ENCODE measurements around the gene FSTL1.

Gene FSTL1

GRCh38 chr3:120418446-120418845 is 32.3 kb downstream of the FSTL1 start:
- no peak overlapping the region for H3K4me3 ChIP-seq (ENCODE audit: extremely low read depth, insufficient read depth, low read length, poor library complexity, severe bottlenecking)
- H3K9me3 ChIP-seq (ENCODE audit: control insufficient read depth, low read length) = no peaks in the 10 kb centered on the region
- WGBS, 2 experiments (ENCODE audit: insufficient coverage in 2 of 2) = 76 to 100% methylated on average over 1 to 2 of the region's 7 CpGs
- H3K4me1 ChIP-seq (ENCODE audit: control insufficient read depth, insufficient read depth, low read length, poor library complexity, severe bottlenecking) = peaks cover 44% of the 10 kb centered on the region
- peaks cover 50% of the 10 kb centered on the region for H3K36me3 ChIP-seq (ENCODE audit: control insufficient read depth, insufficient read depth, low read length)
- H3K27ac ChIP-seq (ENCODE audit: low read depth, low read length, severe bottlenecking) = no peak overlapping the region

GRCh38 chr3:120417272-120417911 is 33.4 kb downstream of the FSTL1 start:
- H3K4me1 ChIP-seq (ENCODE audit: control insufficient read depth, insufficient read depth, low read length, poor library complexity, severe bottlenecking) = peaks cover 42% of the 10 kb centered on the region
- WGBS, 2 experiments (ENCODE audit: insufficient coverage in 2 of 2) = 17 to 18% methylated on average over 8 of the region's 9 CpGs
- no peak overlapping the region for H3K4me3 ChIP-seq (ENCODE audit: extremely low read depth, insufficient read depth, low read length, poor library complexity, severe bottlenecking)

GRCh38 chr3:120416868-120417267 is 33.9 kb downstream of the FSTL1 start:
- peaks cover 55% of the 10 kb centered on the region for H3K36me3 ChIP-seq (ENCODE audit: control insufficient read depth, insufficient read depth, low read length)
- peaks cover 37% of the 10 kb centered on the region for H3K4me1 ChIP-seq (ENCODE audit: control insufficient read depth, insufficient read depth, low read length, poor library complexity, severe bottlenecking)
- H3K4me3 ChIP-seq (ENCODE audit: extremely low read depth, insufficient read depth, low read length, poor library complexity, severe bottlenecking) = no peak overlapping the region
- no peaks in the 10 kb centered on the region for H3K9me3 ChIP-seq (ENCODE audit: control insufficient read depth, low read length)
- H3K27ac ChIP-seq (ENCODE audit: low read depth, low read length, severe bottlenecking) = peak overlapping the region; percentile 55
- WGBS, 2 experiments (ENCODE audit: insufficient coverage in 2 of 2) = 44 to 55% methylated on average over 1 to 2 of the region's 2 CpGs

More at GRCh38 chr3:120417272-120417911, 33.4 kb downstream of the FSTL1 start:
- Histone ChIP-seq H3K36me3 (ENCODE audit: control insufficient read depth, insufficient read depth, low read length) (peaks cover 53% of the 10 kb centered on the region), H3K27ac (ENCODE audit: low read depth, low read length, severe bottlenecking) (peak overlapping the region; percentile 92), H3K9me3 (ENCODE audit: control insufficient read depth, low read length) (no peaks in the 10 kb centered on the region)

- H3K36me3 ChIP-seq (ENCODE audit: control insufficient read depth, insufficient read depth, low read length) = peaks cover 62% of the 10 kb centered on the region
- H3K4me3 ChIP-seq (ENCODE audit: extremely low read depth, insufficient read depth, low read length, poor library complexity, severe bottlenecking) = no peak overlapping the region
- WGBS, 2 experiments (ENCODE audit: insufficient coverage in 2 of 2) = 98 to 100% methylated on average over 2 to 5 of the region's 6 CpGs
- no peaks in the 10 kb centered on the region for H3K9me3 ChIP-seq (ENCODE audit: control insufficient read depth, low read length)
- H3K4me1 ChIP-seq (ENCODE audit: control insufficient read depth, insufficient read depth, low read length, poor library complexity, severe bottlenecking) = peaks cover 26% of the 10 kb centered on the region
- H3K27ac ChIP-seq (ENCODE audit: low read depth, low read length, severe bottlenecking) = no peak overlapping the region
These were observed 35.0 kb downstream of the FSTL1 start for GRCh38 chr3:120415756-120416155.

- no CpG with 5 or more reads among the region's 1 CpG for WGBS, 2 experiments (ENCODE audit: insufficient coverage in 2 of 2)
- Histone ChIP-seq H3K9me3 (ENCODE audit: control insufficient read depth, low read length) (no peaks in the 10 kb centered on the region), H3K4me1 (ENCODE audit: control insufficient read depth, insufficient read depth, low read length, poor library complexity, severe bottlenecking) (no peaks in the 10 kb centered on the region), H3K4me3 (ENCODE audit: extremely low read depth, insufficient read depth, low read length, poor library complexity, severe bottlenecking) (no peak overlapping the region), H3K27ac (ENCODE audit: low read depth, low read length, severe bottlenecking) (no peak overlapping the region), H3K36me3 (ENCODE audit: control insufficient read depth, insufficient read depth, low read length) (peaks cover 86% of the 10 kb centered on the region)
These were observed 40.3 kb downstream of the FSTL1 start for GRCh38 chr3:120410541-120410940.

- Histone ChIP-seq H3K27ac (ENCODE audit: low read depth, low read length, severe bottlenecking) (no peak overlapping the region), H3K9me3 (ENCODE audit: control insufficient read depth, low read length) (no peaks in the 10 kb centered on the region), H3K4me1 (ENCODE audit: control insufficient read depth, insufficient read depth, low read length, poor library complexity, severe bottlenecking) (no peaks in the 10 kb centered on the region), H3K4me3 (ENCODE audit: extremely low read depth, insufficient read depth, low read length, poor library complexity, severe bottlenecking) (no peak overlapping the region), H3K36me3 (ENCODE audit: control insufficient read depth, insufficient read depth, low read length) (peaks cover 87% of the 10 kb centered on the region)
- WGBS, 2 experiments (ENCODE audit: insufficient coverage in 2 of 2) = 100% methylated on average over 2 of the region's 3 CpGs; no CpG with 5 or more reads in 1 of the 2 experiments
These were observed 40.7 kb downstream of the FSTL1 start for GRCh38 chr3:120410116-120410515.

- 100% methylated on average over 1 to 2 of the region's 2 CpGs for WGBS, 2 experiments (ENCODE audit: insufficient coverage in 2 of 2)
- H3K9me3 ChIP-seq (ENCODE audit: control insufficient read depth, low read length) = no peaks in the 10 kb centered on the region
- H3K36me3 ChIP-seq (ENCODE audit: control insufficient read depth, insufficient read depth, low read length) = peaks cover 97% of the 10 kb centered on the region
- H3K4me1 ChIP-seq (ENCODE audit: control insufficient read depth, insufficient read depth, low read length, poor library complexity, severe bottlenecking) = no peaks in the 10 kb centered on the region
- no peak overlapping the region for H3K4me3 ChIP-seq (ENCODE audit: extremely low read depth, insufficient read depth, low read length, poor library complexity, severe bottlenecking)
- no peak overlapping the region for H3K27ac ChIP-seq (ENCODE audit: low read depth, low read length, severe bottlenecking)
These were observed 43.1 kb downstream of the FSTL1 start for GRCh38 chr3:120407508-120408287.

GRCh38 chr3:120404876-120405275 is 45.9 kb downstream of the FSTL1 start:
- no peak overlapping the region for H3K27ac ChIP-seq (ENCODE audit: low read depth, low read length, severe bottlenecking)
- H3K9me3 ChIP-seq (ENCODE audit: control insufficient read depth, low read length) = no peaks in the 10 kb centered on the region
- peaks cover 95% of the 10 kb centered on the region for H3K36me3 ChIP-seq (ENCODE audit: control insufficient read depth, insufficient read depth, low read length)
- H3K4me3 ChIP-seq (ENCODE audit: extremely low read depth, insufficient read depth, low read length, poor library complexity, severe bottlenecking) = no peak overlapping the region
- WGBS, 2 experiments (ENCODE audit: insufficient coverage in 2 of 2) = 83 to 94% methylated on average over 2 to 3 of the region's 3 CpGs
- H3K4me1 ChIP-seq (ENCODE audit: control insufficient read depth, insufficient read depth, low read length, poor library complexity, severe bottlenecking) = no peaks in the 10 kb centered on the region

- peaks cover 95% of the 10 kb centered on the region for H3K36me3 ChIP-seq (ENCODE audit: control insufficient read depth, insufficient read depth, low read length)
- H3K27ac ChIP-seq (ENCODE audit: low read depth, low read length, severe bottlenecking) = no peak overlapping the region
These were observed 48.5 kb downstream of the FSTL1 start for GRCh38 chr3:120402257-120402656.

GRCh38 chr3:120399372-120399771 is 51.4 kb downstream of the FSTL1 start:
- no peak overlapping the region for H3K4me3 ChIP-seq (ENCODE audit: extremely low read depth, insufficient read depth, low read length, poor library complexity, severe bottlenecking)
- no peaks in the 10 kb centered on the region for H3K4me1 ChIP-seq (ENCODE audit: control insufficient read depth, insufficient read depth, low read length, poor library complexity, severe bottlenecking)
- H3K9me3 ChIP-seq (ENCODE audit: control insufficient read depth, low read length) = no peaks in the 10 kb centered on the region
- peaks cover 95% of the 10 kb centered on the region for H3K36me3 ChIP-seq (ENCODE audit: control insufficient read depth, insufficient read depth, low read length)
- no peak overlapping the region for H3K27ac ChIP-seq (ENCODE audit: low read depth, low read length, severe bottlenecking)
- WGBS, 2 experiments (ENCODE audit: insufficient coverage in 2 of 2) = 83 to 100% methylated on average over 1 to 2 of the region's 2 CpGs

More at GRCh38 chr3:120402257-120402656, 48.5 kb downstream of the FSTL1 start:
- Histone ChIP-seq H3K9me3 (ENCODE audit: control insufficient read depth, low read length) (no peaks in the 10 kb centered on the region), H3K4me1 (ENCODE audit: control insufficient read depth, insufficient read depth, low read length, poor library complexity, severe bottlenecking) (no peaks in the 10 kb centered on the region), H3K4me3 (ENCODE audit: extremely low read depth, insufficient read depth, low read length, poor library complexity, severe bottlenecking) (no peak overlapping the region)

- 87 to 93% methylated on average over 8 of the region's 8 CpGs for WGBS, 2 experiments (ENCODE audit: insufficient coverage in 2 of 2)
- no peaks in the 10 kb centered on the region for H3K4me1 ChIP-seq (ENCODE audit: control insufficient read depth, insufficient read depth, low read length, poor library complexity, severe bottlenecking)
- H3K4me3 ChIP-seq (ENCODE audit: extremely low read depth, insufficient read depth, low read length, poor library complexity, severe bottlenecking) = no peak overlapping the region
- peaks cover 80% of the 10 kb centered on the region for H3K36me3 ChIP-seq (ENCODE audit: control insufficient read depth, insufficient read depth, low read length)
- H3K27ac ChIP-seq (ENCODE audit: low read depth, low read length, severe bottlenecking) = no peak overlapping the region
- no peaks in the 10 kb centered on the region for H3K9me3 ChIP-seq (ENCODE audit: control insufficient read depth, low read length)
These were observed 54.3 kb downstream of the FSTL1 start for GRCh38 chr3:120396469-120396868.
